Right lobe of liver (tissue), 6 donors: ENCODE measurements around the gene PRCP. TPM values are rescaled to one million over a fixed set of nuclear protein-coding genes. Genes with fewer than 3 reads are reported as not detected.

Source experiments
- ATAC-seq, 4 donors: fragments of 200-7000 bp; cut with Tn5 transposase; one replicate each; pipeline ENCODE4 v1.9.1; 2020; ENCODE audit warnings: mild to moderate bottlenecking in 4 of 4, moderate library complexity in 4 of 4
- DNase-seq, 3 donors: peaks; one replicate each; pipeline ENCODE4 v3.0.0-alpha.2; 2020
- H3K27ac ChIP-seq, 3 donors: fragments of 200-600 bp; one replicate each; pipeline ENCODE4 v1.8.0; 2022
- H3K27me3 ChIP-seq, 2 donors: fragments of 200-600 bp; one replicate each; pipeline ENCODE4 v1.8.0; 2022
- H3K36me3 ChIP-seq, 4 donors: fragments of 200-600 bp; sonication (generic) in 1 of 4; one replicate each; pipeline versions ENCODE4 v1.5.1 to v1.8.0; 2017 to 2022; ENCODE audit warnings: control low read depth in 1 of 4
- H3K4me1 ChIP-seq, 4 donors: fragments of 200-600 bp; sonication (generic) in 1 of 4; one replicate each; pipeline versions ENCODE4 v1.5.1 to v1.8.0; 2017 to 2022; ENCODE audit warnings: control low read depth in 1 of 4
- H3K4me3 ChIP-seq, 3 donors: fragments of 200-600 bp; one replicate each; pipeline ENCODE4 v1.8.0; 2022
- H3K9me3 ChIP-seq, 4 donors: fragments of 200-600 bp; sonication (generic) in 1 of 4; one replicate each; pipeline versions ENCODE4 v1.5.1 to v1.8.0; 2017 to 2022; ENCODE audit warnings: control low read depth in 1 of 4
- POLR2A ChIP-seq: fragments of 450-650 bp; IDR thresholded peaks from one replicate; pipeline ENCODE4 v1.6.1; 2017; ENCODE audit warnings: antibody characterized with exemption, mild to moderate bottlenecking
- WGBS: methylation state at CpG from one replicate; pipeline ENCODE4 v1.1.6; 2018; ENCODE audit warnings: low coverage, low lambda C conversion rate; ENCODE audit not compliant: insufficient coverage; ENCODE audit errors: missing lambda C conversion rate; 5-methylcytosine and 5-hydroxymethylcytosine counted together
- intact Hi-C, 2 donors: fragments of 100-400 bp; cut with DNase I; formaldehyde crosslinking; loops; one replicate each; pipeline versions ENCODE4 v1.11.2 to v1.14.1; 2022
- total RNA-seq, 6 experiments: library from RNA; depleted of rRNA in 2 of 6; stranded (reverse); fragments of >200 nt in 2 of 6; fragmentation: NEBNext Ultra II Directional in 3 of 6; extraction: Animal tissue kit (Norgen Biotek cat#: 25700) in 3 of 6; gene quantifications; one replicate each; pipeline versions ENCODE4 v1.1.0 to v1.2.4, GENCODE V29; 2016 to 2023
- TF ChIP-seq, protein P1 (sequence below), 4 donors: fragments of 200-600 bp in 3 of 4; fragments of 450-650 bp in 1 of 4; IDR thresholded peaks; one replicate each; pipeline versions ENCODE4 v1.5.1 to v1.8.0; 2016 to 2022; ENCODE audit warnings: antibody characterized with exemption in 4 of 4, mild to moderate bottlenecking in 2 of 4
- donor health status: DM: no; HTN: yes; CAD: no.
- donor health status: DM: no; HTN: no; CAD: no.
- donor health status: DM: no; HTN: no; CAD: no.
- donor health status: DM: no; HTN: yes; CAD: no.
- donor health status: DM: no; HTN: yes; CAD: no.

Gene PRCP
- total RNA-seq, 6 experiments from 2014 or later, result 35.4 to 84.9 (median 49.4) TPM

DNA sequence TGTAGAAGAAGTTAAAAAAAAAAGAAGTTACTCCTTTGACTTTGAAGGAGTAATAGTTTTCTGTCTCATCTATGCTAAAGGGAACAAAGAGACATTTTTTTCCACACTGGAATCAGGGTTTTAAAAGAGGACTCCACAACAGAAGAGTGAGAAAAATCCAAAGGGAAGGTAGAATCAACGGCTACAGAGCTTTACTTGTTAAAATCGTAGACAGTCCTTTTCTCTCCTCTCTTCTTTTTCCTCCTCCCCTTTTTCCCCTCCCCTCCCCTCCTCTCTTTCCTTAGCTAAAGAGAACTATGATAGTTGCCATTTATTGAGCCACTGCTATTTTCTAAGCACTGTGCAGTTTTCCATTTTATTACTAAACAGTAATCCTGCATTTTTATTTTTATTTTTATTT is 30.5 kb upstream of the PRCP start:
- TF ChIP-seq, protein P1, sequence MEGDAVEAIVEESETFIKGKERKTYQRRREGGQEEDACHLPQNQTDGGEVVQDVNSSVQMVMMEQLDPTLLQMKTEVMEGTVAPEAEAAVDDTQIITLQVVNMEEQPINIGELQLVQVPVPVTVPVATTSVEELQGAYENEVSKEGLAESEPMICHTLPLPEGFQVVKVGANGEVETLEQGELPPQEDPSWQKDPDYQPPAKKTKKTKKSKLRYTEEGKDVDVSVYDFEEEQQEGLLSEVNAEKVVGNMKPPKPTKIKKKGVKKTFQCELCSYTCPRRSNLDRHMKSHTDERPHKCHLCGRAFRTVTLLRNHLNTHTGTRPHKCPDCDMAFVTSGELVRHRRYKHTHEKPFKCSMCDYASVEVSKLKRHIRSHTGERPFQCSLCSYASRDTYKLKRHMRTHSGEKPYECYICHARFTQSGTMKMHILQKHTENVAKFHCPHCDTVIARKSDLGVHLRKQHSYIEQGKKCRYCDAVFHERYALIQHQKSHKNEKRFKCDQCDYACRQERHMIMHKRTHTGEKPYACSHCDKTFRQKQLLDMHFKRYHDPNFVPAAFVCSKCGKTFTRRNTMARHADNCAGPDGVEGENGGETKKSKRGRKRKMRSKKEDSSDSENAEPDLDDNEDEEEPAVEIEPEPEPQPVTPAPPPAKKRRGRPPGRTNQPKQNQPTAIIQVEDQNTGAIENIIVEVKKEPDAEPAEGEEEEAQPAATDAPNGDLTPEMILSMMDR (IDR thresholded peaks at IDR 0.05), result no peak
- TF ChIP-seq POLR2A, result no peak
- no peak for ATAC-seq
- H3K27me3 ChIP-seq, result no peaks in the 10 kb centered on the region
- 92% methylated on average over 2 of the region's 2 CpGs for WGBS
- H3K4me1 ChIP-seq, result no peaks in the 10 kb centered on the region
- no peak overlapping the region for H3K4me3 ChIP-seq
- no peaks in the 10 kb centered on the region for H3K9me3 ChIP-seq
- no peaks in the 10 kb centered on the region for H3K36me3 ChIP-seq
- H3K27ac ChIP-seq, result no peak overlapping the region
- DNase-seq, result no peak
- intact Hi-C loops, result no loop called here

DNA sequence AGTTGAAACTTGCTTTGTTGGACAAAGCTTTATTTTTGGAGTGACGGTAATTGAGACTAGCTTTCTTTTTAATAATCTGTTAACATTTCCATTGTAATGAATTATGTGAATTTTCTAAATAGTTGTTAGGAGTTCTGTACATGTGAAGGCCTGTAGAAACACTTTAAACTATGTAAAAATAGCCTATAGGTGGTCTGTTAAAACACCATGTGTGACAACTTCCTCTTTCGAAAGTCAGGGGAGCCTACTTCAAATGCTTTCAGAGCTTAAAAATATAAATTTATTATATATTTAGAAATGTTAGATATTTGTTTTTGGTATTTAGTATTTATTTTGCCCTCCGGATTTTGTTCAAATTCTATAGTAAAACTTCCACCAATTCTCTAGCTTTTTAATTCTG is 30.0 kb upstream of the PRCP start:
- H3K9me3 ChIP-seq, result no peaks in the 10 kb centered on the region
- H3K4me1 ChIP-seq, result no peaks in the 10 kb centered on the region
- ATAC-seq, result no peak
- TF ChIP-seq, protein P1 (IDR thresholded peaks at IDR 0.05), result no peak
- no peak for TF ChIP-seq POLR2A
- no peaks in the 10 kb centered on the region for H3K36me3 ChIP-seq
- H3K27ac ChIP-seq, result no peak overlapping the region
- no peak for DNase-seq
- WGBS, result 86% methylated on average over 3 of the region's 3 CpGs
- no peak overlapping the region for H3K4me3 ChIP-seq
- no peaks in the 10 kb centered on the region for H3K27me3 ChIP-seq
- intact Hi-C loops, result no loop called here

DNA sequence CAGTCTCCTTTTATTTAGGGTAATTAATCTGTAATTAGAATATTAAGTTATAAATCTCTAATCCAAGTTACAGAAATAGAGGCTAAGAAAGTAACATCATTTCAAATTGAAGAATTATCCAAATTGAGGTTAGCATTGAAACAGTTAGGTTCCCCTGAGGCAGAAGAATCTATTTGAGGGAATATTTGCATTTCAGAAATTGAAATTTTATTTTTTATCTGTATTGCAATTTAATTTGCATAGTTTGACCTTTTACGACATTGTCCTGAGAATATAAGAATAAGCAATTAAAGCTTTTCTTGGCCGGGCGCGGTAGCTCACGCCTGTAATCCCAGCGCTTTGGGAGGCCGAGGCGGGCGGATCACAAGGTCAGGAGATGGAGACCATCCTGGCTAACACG is 28.9 kb upstream of the PRCP start:
- H3K36me3 ChIP-seq, result no peaks in the 10 kb centered on the region
- ATAC-seq, result no peak
- no peak for DNase-seq
- no peaks in the 10 kb centered on the region for H3K9me3 ChIP-seq
- no peaks in the 10 kb centered on the region for H3K4me1 ChIP-seq
- 93% methylated on average over 6 of the region's 10 CpGs for WGBS
- intact Hi-C loops, result no loop called here
- H3K27ac ChIP-seq, result no peak overlapping the region
- H3K4me3 ChIP-seq, result no peak overlapping the region
- H3K27me3 ChIP-seq, result no peaks in the 10 kb centered on the region
- TF ChIP-seq, protein P1 (IDR thresholded peaks at IDR 0.05), result no peak
- TF ChIP-seq POLR2A, result no peak

DNA sequence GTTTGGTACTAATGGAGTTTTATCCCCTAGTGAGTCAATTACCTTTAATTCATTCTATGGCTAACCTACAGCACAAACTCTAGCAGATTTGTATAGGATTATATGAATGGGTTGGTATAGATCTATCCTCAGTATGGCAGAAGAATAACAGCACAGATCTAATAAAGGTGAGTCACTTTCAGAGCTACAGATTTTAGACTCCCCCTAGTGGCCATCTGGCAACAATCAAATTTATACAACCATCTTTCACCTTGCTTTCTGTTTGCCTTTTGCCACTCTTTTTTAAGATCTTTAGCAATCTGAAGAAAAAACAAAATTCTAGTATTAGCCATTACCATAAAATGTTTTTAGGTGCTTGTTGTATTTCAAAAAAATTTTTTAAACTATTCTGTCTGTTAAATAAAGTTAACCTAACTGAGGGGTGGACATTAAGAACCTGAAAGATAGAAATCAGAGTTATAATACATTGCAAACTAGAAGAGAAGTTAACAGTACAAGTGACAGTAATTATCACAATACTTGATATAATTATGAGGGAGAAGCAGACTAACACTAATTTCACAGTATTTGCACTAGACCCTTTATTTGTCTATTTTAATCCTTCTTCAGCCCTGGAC is 27.1 kb upstream of the PRCP start:
- H3K4me3 ChIP-seq, result no peak overlapping the region
- H3K36me3 ChIP-seq, result no peaks in the 10 kb centered on the region
- no peaks in the 10 kb centered on the region for H3K9me3 ChIP-seq
- no peak for TF ChIP-seq POLR2A
- TF ChIP-seq, protein P1 (IDR thresholded peaks at IDR 0.05), result peak; percentile 76 to 86 (median 84)
- intact Hi-C loops, result no loop called here
- ATAC-seq, result peak; percentile 84 to 94 (median 88)
- no peaks in the 10 kb centered on the region for H3K4me1 ChIP-seq
- no peaks in the 10 kb centered on the region for H3K27me3 ChIP-seq
- no peak for DNase-seq
- no peak overlapping the region for H3K27ac ChIP-seq
